Measurements from ENCODE around the gene KLHL29. TPM values are rescaled to one million over a fixed set of nuclear protein-coding genes. Genes with fewer than 3 reads are reported as not detected.

The KLHL29 gene
- total RNA-seq, 2 experiments from 2014 or later = 2.5 to 2.7 TPM

DNA sequence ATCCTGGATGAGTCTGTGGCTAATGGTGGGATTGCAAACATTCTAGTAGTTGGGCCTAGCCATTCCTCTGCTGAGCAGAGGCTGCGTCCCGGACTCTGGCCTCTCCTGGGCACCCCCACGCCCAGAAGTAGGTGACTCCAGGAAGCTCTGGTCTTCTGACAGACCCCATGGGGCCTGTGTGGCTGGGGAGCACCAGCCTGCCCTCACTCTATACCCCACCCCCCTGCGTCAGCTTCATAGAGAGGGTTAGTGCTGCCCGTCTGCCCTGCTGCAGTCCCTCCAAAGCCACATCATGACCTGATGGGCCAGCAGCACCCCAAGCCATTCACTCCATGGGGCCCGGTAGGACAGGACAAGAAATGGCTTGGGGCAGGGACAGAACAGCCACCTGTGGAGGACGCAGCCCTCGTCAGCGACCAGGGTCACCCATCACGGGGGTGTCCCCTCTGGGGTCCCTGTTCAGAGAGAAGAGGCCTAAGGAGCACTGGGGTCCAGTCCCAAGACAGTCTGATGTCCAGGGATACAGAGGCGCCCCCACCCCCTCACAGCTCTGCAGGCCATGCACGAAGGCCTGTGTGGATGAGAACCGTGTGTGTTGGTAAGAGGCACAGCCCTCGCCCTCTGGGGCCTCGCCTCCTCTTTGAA, 303.6 kb downstream of the KLHL29 start:
- intact Hi-C loops (cut with DNase I, micrococcal nuclease) = no loop called here
- DNase-seq (no peak), ATAC-seq (ENCODE audit: poor library complexity) (no peak)
- no peak overlapping the region for H3K4me3 Mint-ChIP-seq
- H3K27ac Mint-ChIP-seq = no peak overlapping the region
- POLR2A ChIA-PET = no interaction called here
- TF ChIP-seq, protein P1, sequence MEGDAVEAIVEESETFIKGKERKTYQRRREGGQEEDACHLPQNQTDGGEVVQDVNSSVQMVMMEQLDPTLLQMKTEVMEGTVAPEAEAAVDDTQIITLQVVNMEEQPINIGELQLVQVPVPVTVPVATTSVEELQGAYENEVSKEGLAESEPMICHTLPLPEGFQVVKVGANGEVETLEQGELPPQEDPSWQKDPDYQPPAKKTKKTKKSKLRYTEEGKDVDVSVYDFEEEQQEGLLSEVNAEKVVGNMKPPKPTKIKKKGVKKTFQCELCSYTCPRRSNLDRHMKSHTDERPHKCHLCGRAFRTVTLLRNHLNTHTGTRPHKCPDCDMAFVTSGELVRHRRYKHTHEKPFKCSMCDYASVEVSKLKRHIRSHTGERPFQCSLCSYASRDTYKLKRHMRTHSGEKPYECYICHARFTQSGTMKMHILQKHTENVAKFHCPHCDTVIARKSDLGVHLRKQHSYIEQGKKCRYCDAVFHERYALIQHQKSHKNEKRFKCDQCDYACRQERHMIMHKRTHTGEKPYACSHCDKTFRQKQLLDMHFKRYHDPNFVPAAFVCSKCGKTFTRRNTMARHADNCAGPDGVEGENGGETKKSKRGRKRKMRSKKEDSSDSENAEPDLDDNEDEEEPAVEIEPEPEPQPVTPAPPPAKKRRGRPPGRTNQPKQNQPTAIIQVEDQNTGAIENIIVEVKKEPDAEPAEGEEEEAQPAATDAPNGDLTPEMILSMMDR (IDR thresholded peaks at IDR 0.05) = no peak
- H3K36me3 Mint-ChIP-seq (ENCODE audit: low read depth) = peaks cover 6% of the 10 kb centered on the region
- Histone ChIP-seq H3K27ac (ENCODE audit: low read depth in 1 of 2, low read length in 2 of 2) (no peak overlapping the region), H3K9me3 (ENCODE audit: control insufficient read depth in 1 of 2, insufficient read depth in 1 of 2, low read length in 2 of 2) (no peaks in the 10 kb centered on the region), H3K4me3 (ENCODE audit: low read length) (no peak overlapping the region), H3K27me3 (ENCODE audit: control insufficient read depth in 1 of 2, insufficient read depth in 2 of 2, low read length in 2 of 2) (no peaks in the 10 kb centered on the region), H3K36me3 (ENCODE audit: insufficient read depth, low read length) (no peaks in the 10 kb centered on the region), H3K4me1 (ENCODE audit: insufficient read depth, low read length) (no peaks in the 10 kb centered on the region)
- no peaks in the 10 kb centered on the region for H3K27me3 Mint-ChIP-seq
- no peaks in the 10 kb centered on the region for H3K4me1 Mint-ChIP-seq (ENCODE audit: low read depth)
- H3K9me3 Mint-ChIP-seq = no peaks in the 10 kb centered on the region
- CTCF ChIA-PET = no interaction called here

DNA sequence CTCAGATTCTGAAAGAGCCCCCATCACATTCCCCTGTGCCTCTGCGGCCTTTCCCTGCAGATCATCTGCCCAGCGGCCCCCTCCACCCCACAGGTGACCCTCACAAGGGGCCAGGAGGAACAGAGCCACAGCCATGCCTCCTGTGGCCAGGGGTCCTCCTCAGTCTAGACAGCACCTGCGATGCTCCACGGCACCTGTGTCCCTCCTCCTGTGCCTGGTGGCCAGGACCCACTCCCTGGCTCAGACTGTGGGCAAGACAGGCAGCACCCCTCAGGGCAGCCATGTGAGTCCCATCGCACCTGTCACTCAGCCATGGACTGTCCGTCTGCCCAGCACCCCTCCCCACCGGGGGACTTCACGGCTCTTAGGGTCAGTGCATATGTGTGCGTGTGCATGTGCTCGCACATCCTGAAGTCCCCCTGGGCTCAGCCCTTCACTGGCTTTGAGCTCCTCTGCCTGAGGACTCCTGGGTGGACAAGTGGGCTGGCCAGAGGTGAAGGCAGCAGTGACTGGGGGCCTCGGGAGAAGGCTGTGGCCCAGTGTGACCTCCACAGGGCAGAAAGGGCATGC, 304.2 kb downstream of the KLHL29 start:
- no peaks in the 10 kb centered on the region for H3K9me3 Mint-ChIP-seq
- ChIA-PET CTCF (no interaction called here), POLR2A (no interaction called here)
- H3K4me1 ChIP-seq (ENCODE audit: insufficient read depth, low read length) = no peaks in the 10 kb centered on the region
- TF ChIP-seq, protein P1 (IDR thresholded peaks at IDR 0.05) = no peak
- H3K4me3 Mint-ChIP-seq = no peak overlapping the region
- intact Hi-C loops (cut with DNase I, micrococcal nuclease) = no loop called here
- no peaks in the 10 kb centered on the region for H3K36me3 ChIP-seq (ENCODE audit: insufficient read depth, low read length)
- ATAC-seq (ENCODE audit: poor library complexity) (no peak), DNase-seq (no peak)
- peaks cover 10% of the 10 kb centered on the region for H3K36me3 Mint-ChIP-seq (ENCODE audit: low read depth)
- no peak overlapping the region for H3K27ac Mint-ChIP-seq
- no peak overlapping the region for H3K27ac ChIP-seq (ENCODE audit: low read depth in 1 of 2, low read length in 2 of 2)
- H3K27me3 ChIP-seq (ENCODE audit: control insufficient read depth in 1 of 2, insufficient read depth in 2 of 2, low read length in 2 of 2) = no peaks in the 10 kb centered on the region
- no peaks in the 10 kb centered on the region for H3K27me3 Mint-ChIP-seq
- no peak overlapping the region for H3K4me3 ChIP-seq (ENCODE audit: low read length)
- H3K9me3 ChIP-seq (ENCODE audit: control insufficient read depth in 1 of 2, insufficient read depth in 1 of 2, low read length in 2 of 2) = no peaks in the 10 kb centered on the region
- no peaks in the 10 kb centered on the region for H3K4me1 Mint-ChIP-seq (ENCODE audit: low read depth)

DNA sequence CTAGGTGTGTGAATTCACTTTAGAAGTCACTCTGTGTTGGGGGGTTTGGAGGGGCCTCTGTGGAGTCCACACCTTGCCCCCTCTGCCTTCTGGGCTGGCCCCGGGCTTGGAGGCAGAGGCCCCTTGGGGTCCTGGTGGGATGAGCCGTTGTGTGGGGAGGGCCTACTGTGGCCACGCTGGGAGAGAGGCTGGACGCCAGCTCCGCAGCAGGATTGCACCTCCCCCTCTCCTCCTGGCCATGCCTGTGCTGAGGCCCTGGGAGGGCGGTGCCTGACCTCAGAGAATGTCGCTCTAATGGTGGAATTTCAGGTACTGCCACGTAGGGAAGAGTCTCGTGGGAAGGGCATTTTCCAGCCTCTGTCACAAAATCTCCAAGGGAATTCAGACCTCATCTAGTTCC, 304.9 kb downstream of the KLHL29 start:
- TF ChIP-seq, protein P1 (IDR thresholded peaks at IDR 0.05) = no peak
- H3K27ac ChIP-seq (ENCODE audit: low read depth in 1 of 2, low read length in 2 of 2) = no peak overlapping the region
- intact Hi-C loops (cut with DNase I, micrococcal nuclease) = no loop called here
- ChIA-PET CTCF (no interaction called here), POLR2A (no interaction called here)
- H3K36me3 ChIP-seq (ENCODE audit: insufficient read depth, low read length) = no peaks in the 10 kb centered on the region
- no peak overlapping the region for H3K4me3 Mint-ChIP-seq
- DNase-seq = no peak
- no peak overlapping the region for H3K4me3 ChIP-seq (ENCODE audit: low read length)
- no peaks in the 10 kb centered on the region for H3K27me3 ChIP-seq (ENCODE audit: control insufficient read depth in 1 of 2, insufficient read depth in 2 of 2, low read length in 2 of 2)
- H3K4me1 ChIP-seq (ENCODE audit: insufficient read depth, low read length) = no peaks in the 10 kb centered on the region
- H3K27ac Mint-ChIP-seq = no peak overlapping the region
- no peaks in the 10 kb centered on the region for H3K9me3 ChIP-seq (ENCODE audit: control insufficient read depth in 1 of 2, insufficient read depth in 1 of 2, low read length in 2 of 2)
- no peaks in the 10 kb centered on the region for H3K27me3 Mint-ChIP-seq
- H3K9me3 Mint-ChIP-seq = no peaks in the 10 kb centered on the region
- H3K36me3 Mint-ChIP-seq (ENCODE audit: low read depth) = peaks cover 10% of the 10 kb centered on the region
- ATAC-seq (ENCODE audit: poor library complexity) = no peak
- H3K4me1 Mint-ChIP-seq (ENCODE audit: low read depth) = no peaks in the 10 kb centered on the region
